ENCODE data around the gene SKIC8.

DNA sequence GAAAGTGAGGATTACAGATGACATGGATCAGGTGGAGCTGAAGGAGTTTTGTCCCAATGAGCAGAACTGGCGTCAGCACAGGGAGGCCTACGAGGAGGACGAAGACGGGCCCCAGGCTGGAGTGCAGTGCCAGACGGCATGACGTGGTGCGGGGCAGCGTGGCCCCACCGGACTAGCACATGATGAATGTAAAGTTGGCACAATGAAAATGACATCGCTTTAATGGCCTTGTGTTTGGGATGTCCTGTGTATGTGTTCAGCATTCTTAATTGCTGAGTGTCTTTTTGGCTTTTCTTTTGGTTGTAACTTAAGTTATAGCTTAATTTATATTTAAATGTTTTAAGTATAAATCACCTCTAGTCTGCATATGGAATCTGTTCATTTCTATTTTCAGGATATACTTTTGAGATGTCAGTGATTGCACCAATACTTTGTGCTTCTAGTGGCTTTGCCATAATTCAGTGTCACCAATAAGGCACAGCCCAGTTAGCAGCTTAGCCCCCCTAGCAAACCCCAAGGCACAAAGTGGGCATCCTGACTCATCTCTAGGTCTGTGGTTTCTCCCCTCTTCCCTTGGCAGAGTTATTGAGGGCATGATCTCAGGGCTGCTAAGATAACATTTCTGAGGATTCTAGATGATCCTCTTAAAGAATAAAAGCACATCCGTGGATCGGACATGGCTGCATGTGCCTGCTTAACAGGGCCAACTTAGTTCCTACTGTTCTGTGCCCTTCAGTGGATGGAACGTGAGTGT is 18.9 kb downstream of the SKIC8 start:
- TF ChIP-seq CTCF (IDR thresholded peaks at IDR 0.05; ENCODE audit: poor library complexity): no peak
- TF ChIP-seq EZH2phosphoT487 (IDR thresholded peaks at IDR 0.05; ENCODE audit: low read depth, severe bottlenecking, unreplicated experiment): no peak
- no peak for TF ChIP-seq EZH2 (IDR thresholded peaks at IDR 0.05; ENCODE audit: borderline replicate concordance)

Measured in hepatocyte (in vitro differentiated cells).